NCI-H2171 treated with DMSO at 0.1 percent for 48 hours (cell line): ENCODE measurements around the gene TECPR2.
"Not testable (repeated sequence)": the region's sequence is repeated elsewhere in the genome, so short reads cannot be mapped to it uniquely, and the experiment has no call there.

Experiments used
- DNase-seq: peaks from one replicate; lab custom pipeline; 2025; lab: John Stamatoyannopoulos, UW

TECPR2 gene

GRCh38 chr14:102508774-102509745 is 146.3 kb downstream of the TECPR2 start:
- DNase-seq = no peak

GRCh38 chr14:102509746-102510615 is 147.2 kb downstream of the TECPR2 start, which contains the start of gene ANKRD9:
ANKRD9 (minus strand) TSS chr14:102509776; CDS start chr14:102507889, 1,887 bp downstream.
- DNase-seq = peak; percentile 91

- peak; percentile 43 for DNase-seq
Observed at GRCh38 chr14:102510616-102511520, 148.1 kb downstream of the TECPR2 start.

- DNase-seq = no peak
Observed at GRCh38 chr14:102511538-102511937, 148.8 kb downstream of the TECPR2 start.

- no peak for DNase-seq
Observed at GRCh38 chr14:102512793-102513300, 150.1 kb downstream of the TECPR2 start.

GRCh38 chr14:102513899-102514772 is 151.4 kb downstream of the TECPR2 start:
- DNase-seq = peak; percentile 68

GRCh38 chr14:102514987-102515733 is 152.4 kb downstream of the TECPR2 start:
- no peak for DNase-seq

GRCh38 chr14:102516531-102517391 is 154.0 kb downstream of the TECPR2 start:
- peak; percentile 50 for DNase-seq

- DNase-seq = no peak
Observed at GRCh38 chr14:102517392-102518062, 154.8 kb downstream of the TECPR2 start.

- no peak for DNase-seq
Observed at GRCh38 chr14:102518063-102518648, 155.4 kb downstream of the TECPR2 start.

- not testable (repeated sequence) for DNase-seq
Observed at GRCh38 chr14:102519709-102520108, 157.0 kb downstream of the TECPR2 start.

- no peak for DNase-seq
Observed at GRCh38 chr14:102523200-102523568, 160.4 kb downstream of the TECPR2 start.

- peak; percentile 25 for DNase-seq
Observed at GRCh38 chr14:102523569-102524450, 161.1 kb downstream of the TECPR2 start.

GRCh38 chr14:102524451-102525218 is 161.9 kb downstream of the TECPR2 start:
- peak; percentile 99 for DNase-seq

GRCh38 chr14:102525219-102525928 is 162.6 kb downstream of the TECPR2 start:
- peak; percentile 66 for DNase-seq
